Fibroblast of the aortic adventitia (primary cell): Measurements from ENCODE around the gene DHRS3. TPM values are rescaled to one million over a fixed set of nuclear protein-coding genes. Genes with fewer than 3 reads are reported as not detected.
A peak's percentile ranks its signal among the peaks of the same experiment; 100 is the strongest.
"Not testable (repeated sequence)": the region's sequence is repeated elsewhere in the genome, so short reads cannot be mapped to it uniquely, and the experiment has no call there.

Source experiments
- DNase-seq: peaks from one replicate; pipeline ENCODE4 v3.0.0-alpha.2; 2010; ENCODE audit warnings: low read depth
- H3K4me3 ChIP-seq: 2 replicates; pipeline ENCODE4 v1.5.1; 2011; ENCODE audit warnings: low read depth, mild to moderate bottlenecking, control low read depth, low read length, moderate library complexity
- CTCF ChIP-seq: IDR thresholded peaks from 2 replicates; pipeline ENCODE4 v1.5.1; 2011; ENCODE audit warnings: mild to moderate bottlenecking, low read length, control low read depth, inconsistent platforms; ENCODE audit not compliant: insufficient read depth
- total RNA-seq: library from RNA; depleted of rRNA; stranded (reverse); fragments of >200 nt; gene quantifications from 2 replicates; pipeline ENCODE4 v1.2.3, GENCODE V29; 2012; ENCODE audit warnings: low replicate concordance

DHRS3 gene
- total RNA-seq, 1 donor = 114 TPM

- TF ChIP-seq CTCF = no peak
- H3K4me3 ChIP-seq = no peak overlapping the region
- DNase-seq = no peak
Observed at GRCh38 chr1:12657060-12657884, 39.3 kb upstream of the DHRS3 start.

GRCh38 chr1:12656575-12656974, 38.6 kb upstream of the DHRS3 start:
- DNase-seq = no peak
- TF ChIP-seq CTCF = no peak

GRCh38 chr1:12654657-12655056, 36.6 kb upstream of the DHRS3 start:
- DNase-seq = no peak
- no peak for TF ChIP-seq CTCF
- no peak overlapping the region for H3K4me3 ChIP-seq

More at GRCh38 chr1:12656575-12656974, 38.6 kb upstream of the DHRS3 start:
- no peak overlapping the region for H3K4me3 ChIP-seq

- no peak overlapping the region for H3K4me3 ChIP-seq
- no peak for TF ChIP-seq CTCF
- DNase-seq = peak; percentile 37
Observed at GRCh38 chr1:12654004-12654567, 36.1 kb upstream of the DHRS3 start.

GRCh38 chr1:12649971-12650421, 32.0 kb upstream of the DHRS3 start:
- no peak for TF ChIP-seq CTCF
- H3K4me3 ChIP-seq = no peak overlapping the region
- peak; percentile 85 for DNase-seq

- DNase-seq = no peak
- H3K4me3 ChIP-seq = no peak overlapping the region
- no peak for TF ChIP-seq CTCF
Observed at GRCh38 chr1:12648741-12649140, 30.7 kb upstream of the DHRS3 start.

GRCh38 chr1:12645401-12645800, 27.4 kb upstream of the DHRS3 start:
- DNase-seq, H3K4me3 ChIP-seq: not testable (repeated sequence)
